HepG2 (cell line): ENCODE measurements around the gene FIZ1. TPM values are rescaled to one million over a fixed set of nuclear protein-coding genes. Genes with fewer than 3 reads are reported as not detected.

Source experiments
- CBFB ChIP-seq: sonication (generic); formaldehyde crosslinking; IDR thresholded peaks from 2 replicates; pipeline ENCODE4 v1.4.0; 2020; ENCODE audit warnings: missing genetic modification reagents
- DNMT1 ChIP-seq: sonication (generic); formaldehyde crosslinking; IDR thresholded peaks from 2 replicates; pipeline ENCODE4 v1.5.1; 2020; ENCODE audit warnings: mild to moderate bottlenecking, missing genetic modification reagents
- KDM6A ChIP-seq: IDR thresholded peaks from 2 replicates; pipeline ENCODE4 v1.6.1; 2016; ENCODE audit warnings: low read depth
- MTA3 ChIP-seq: sonication (generic); formaldehyde crosslinking; IDR thresholded peaks from 2 replicates; pipeline ENCODE4 v1.4.0; 2020; ENCODE audit warnings: missing genetic modification reagents
- ZFP41 ChIP-seq: sonication (generic); formaldehyde crosslinking; IDR thresholded peaks from 2 replicates; pipeline ENCODE4 v1.4.0; 2020; ENCODE audit warnings: mild to moderate bottlenecking, missing genetic modification reagents, borderline replicate concordance
- ZNF382 ChIP-seq: sonication (generic); formaldehyde crosslinking; IDR thresholded peaks from 2 replicates; pipeline ENCODE4 v1.5.0; 2020; ENCODE audit warnings: missing genetic modification reagents, mild to moderate bottlenecking, borderline replicate concordance
- ZNF790 ChIP-seq: sonication (generic); formaldehyde crosslinking; IDR thresholded peaks from 2 replicates; pipeline ENCODE4 v1.8.0; 2022; ENCODE audit warnings: missing genetic modification reagents, mild to moderate bottlenecking, borderline replicate concordance
- polyA plus RNA-seq, 8 experiments: library from polyadenylated mRNA; depleted of rRNA in 3 of 8; stranded (reverse) in 7 of 8; unstranded in 1 of 8; fragments of >200 nt; fragmentation: Illumina TruSeq in 4 of 8; extraction: Trizol in 4 of 8; gene quantifications; 2 replicates each; pipeline versions ENCODE4 v1.2.1 to v1.2.3, GENCODE V29; 2011 to 2016; ENCODE audit warnings: low read depth in 4 of 8, missing spikeins in 1 of 8, mixed read lengths in 1 of 8; ENCODE audit not compliant: insufficient read depth in 1 of 8
- total RNA-seq, 5 experiments: library from RNA; depleted of rRNA; stranded (reverse); fragments of >200 nt; fragmentation: Illumina TruSeq; extraction: Trizol; gene quantifications; 2 replicates each; pipeline ENCODE4 v1.2.3, GENCODE V29; 2016; ENCODE audit warnings: low read depth in 1 of 5
- TF ChIP-seq, protein P1 (sequence below), 2 experiments: sonication (generic) in 1 of 2; formaldehyde crosslinking in 1 of 2; IDR thresholded peaks; 2 replicates each; pipeline versions ENCODE4 v1.6.1 to v1.9.0; 2014 to 2022; ENCODE audit warnings: antibody characterized with exemption in 1 of 2, borderline replicate concordance in 1 of 2, inconsistent platforms in 1 of 2, low read depth in 1 of 2, missing genetic modification reagents in 1 of 2
- TF ChIP-seq, protein P2 (sequence below), 2 experiments: fragments of 450-650 bp in 1 of 2; sonication (generic) in 1 of 2; formaldehyde crosslinking in 1 of 2; IDR thresholded peaks; 2 replicates each; pipeline versions ENCODE4 v1.6.1 to v1.8.0; 2016 to 2022; ENCODE audit warnings: antibody characterized with exemption in 1 of 2, mild to moderate bottlenecking in 1 of 2, missing genetic modification reagents in 1 of 2
- TF ChIP-seq, protein P3 (sequence below): sonication (generic); formaldehyde crosslinking; IDR thresholded peaks from 2 replicates; pipeline ENCODE4 v1.4.0; 2020; ENCODE audit warnings: mild to moderate bottlenecking, missing genetic modification reagents
- TF ChIP-seq, protein P4 (sequence below): sonication (generic); formaldehyde crosslinking; IDR thresholded peaks from 2 replicates; pipeline ENCODE4 v1.5.0; 2020; ENCODE audit warnings: mild to moderate bottlenecking, missing genetic modification reagents

FIZ1 gene
- total and polyA plus RNA-seq, 2 of the 13 experiments (the other 11 are each of a cell fraction or from before 2014, with no cell fraction given), result 3.6 to 5.9 TPM

DNA sequence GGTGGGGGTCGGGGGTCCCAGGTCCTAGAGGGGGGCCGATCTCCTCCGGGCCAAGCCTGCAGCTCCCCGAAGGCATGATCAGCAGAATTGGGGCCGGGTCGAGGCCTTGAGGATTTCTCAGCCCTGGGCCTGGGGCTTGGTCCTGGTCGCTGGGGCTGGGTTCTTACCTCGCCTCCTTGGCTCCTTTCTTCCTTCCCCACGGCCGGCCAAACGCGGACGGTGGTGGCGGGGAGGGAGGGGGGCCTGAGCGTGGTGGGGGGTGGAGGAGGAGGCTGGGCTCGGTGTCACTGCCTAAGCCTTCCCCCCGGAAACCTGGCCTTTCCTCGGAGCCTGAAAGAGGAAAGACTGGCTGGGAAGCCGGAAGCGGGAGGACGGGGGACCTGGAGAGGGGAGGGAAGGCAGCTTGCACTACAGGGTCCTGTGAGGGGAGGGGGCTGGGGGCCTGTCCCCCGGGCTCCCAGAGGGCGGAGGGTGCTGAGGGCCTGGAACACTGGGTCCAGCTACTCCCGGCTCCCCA lies 18.6 kb downstream of the FIZ1 start, which contains the start of gene ZNF579 (continued):
- TF ChIP-seq, protein P1, sequence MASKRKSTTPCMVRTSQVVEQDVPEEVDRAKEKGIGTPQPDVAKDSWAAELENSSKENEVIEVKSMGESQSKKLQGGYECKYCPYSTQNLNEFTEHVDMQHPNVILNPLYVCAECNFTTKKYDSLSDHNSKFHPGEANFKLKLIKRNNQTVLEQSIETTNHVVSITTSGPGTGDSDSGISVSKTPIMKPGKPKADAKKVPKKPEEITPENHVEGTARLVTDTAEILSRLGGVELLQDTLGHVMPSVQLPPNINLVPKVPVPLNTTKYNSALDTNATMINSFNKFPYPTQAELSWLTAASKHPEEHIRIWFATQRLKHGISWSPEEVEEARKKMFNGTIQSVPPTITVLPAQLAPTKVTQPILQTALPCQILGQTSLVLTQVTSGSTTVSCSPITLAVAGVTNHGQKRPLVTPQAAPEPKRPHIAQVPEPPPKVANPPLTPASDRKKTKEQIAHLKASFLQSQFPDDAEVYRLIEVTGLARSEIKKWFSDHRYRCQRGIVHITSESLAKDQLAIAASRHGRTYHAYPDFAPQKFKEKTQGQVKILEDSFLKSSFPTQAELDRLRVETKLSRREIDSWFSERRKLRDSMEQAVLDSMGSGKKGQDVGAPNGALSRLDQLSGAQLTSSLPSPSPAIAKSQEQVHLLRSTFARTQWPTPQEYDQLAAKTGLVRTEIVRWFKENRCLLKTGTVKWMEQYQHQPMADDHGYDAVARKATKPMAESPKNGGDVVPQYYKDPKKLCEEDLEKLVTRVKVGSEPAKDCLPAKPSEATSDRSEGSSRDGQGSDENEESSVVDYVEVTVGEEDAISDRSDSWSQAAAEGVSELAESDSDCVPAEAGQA (IDR thresholded peaks at IDR 0.05; ENCODE audit: low read depth), result 0 out of 2 replicates have a peak, but pooled peaks have one; percentile 47
- TF ChIP-seq, protein P1 (CRISPR knock-in tag; IDR thresholded peaks at IDR 0.05; ENCODE audit: borderline replicate concordance), result no peak
- no peak for TF ChIP-seq ZFP41 (CRISPR knock-in tag)
- TF ChIP-seq, protein P2, sequence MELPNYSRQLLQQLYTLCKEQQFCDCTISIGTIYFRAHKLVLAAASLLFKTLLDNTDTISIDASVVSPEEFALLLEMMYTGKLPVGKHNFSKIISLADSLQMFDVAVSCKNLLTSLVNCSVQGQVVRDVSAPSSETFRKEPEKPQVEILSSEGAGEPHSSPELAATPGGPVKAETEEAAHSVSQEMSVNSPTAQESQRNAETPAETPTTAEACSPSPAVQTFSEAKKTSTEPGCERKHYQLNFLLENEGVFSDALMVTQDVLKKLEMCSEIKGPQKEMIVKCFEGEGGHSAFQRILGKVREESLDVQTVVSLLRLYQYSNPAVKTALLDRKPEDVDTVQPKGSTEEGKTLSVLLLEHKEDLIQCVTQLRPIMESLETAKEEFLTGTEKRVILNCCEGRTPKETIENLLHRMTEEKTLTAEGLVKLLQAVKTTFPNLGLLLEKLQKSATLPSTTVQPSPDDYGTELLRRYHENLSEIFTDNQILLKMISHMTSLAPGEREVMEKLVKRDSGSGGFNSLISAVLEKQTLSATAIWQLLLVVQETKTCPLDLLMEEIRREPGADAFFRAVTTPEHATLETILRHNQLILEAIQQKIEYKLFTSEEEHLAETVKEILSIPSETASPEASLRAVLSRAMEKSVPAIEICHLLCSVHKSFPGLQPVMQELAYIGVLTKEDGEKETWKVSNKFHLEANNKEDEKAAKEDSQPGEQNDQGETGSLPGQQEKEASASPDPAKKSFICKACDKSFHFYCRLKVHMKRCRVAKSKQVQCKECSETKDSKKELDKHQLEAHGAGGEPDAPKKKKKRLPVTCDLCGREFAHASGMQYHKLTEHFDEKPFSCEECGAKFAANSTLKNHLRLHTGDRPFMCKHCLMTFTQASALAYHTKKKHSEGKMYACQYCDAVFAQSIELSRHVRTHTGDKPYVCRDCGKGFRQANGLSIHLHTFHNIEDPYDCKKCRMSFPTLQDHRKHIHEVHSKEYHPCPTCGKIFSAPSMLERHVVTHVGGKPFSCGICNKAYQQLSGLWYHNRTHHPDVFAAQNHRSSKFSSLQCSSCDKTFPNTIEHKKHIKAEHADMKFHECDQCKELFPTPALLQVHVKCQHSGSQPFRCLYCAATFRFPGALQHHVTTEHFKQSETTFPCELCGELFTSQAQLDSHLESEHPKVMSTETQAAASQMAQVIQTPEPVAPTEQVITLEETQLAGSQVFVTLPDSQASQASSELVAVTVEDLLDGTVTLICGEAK (IDR thresholded peaks at IDR 0.05), result peak; percentile 69
- TF ChIP-seq, protein P2 (CRISPR knock-in tag; IDR thresholded peaks at IDR 0.05), result no peak
- TF ChIP-seq DNMT1 (CRISPR knock-in tag), result no peak
- TF ChIP-seq MTA3 (CRISPR knock-in tag), result no peak
- TF ChIP-seq ZNF382 (CRISPR knock-in tag), result no peak
- 0 out of 2 replicates have a peak, but pooled peaks have one; percentile 51 for TF ChIP-seq CBFB (CRISPR knock-in tag)
- TF ChIP-seq, protein P3, sequence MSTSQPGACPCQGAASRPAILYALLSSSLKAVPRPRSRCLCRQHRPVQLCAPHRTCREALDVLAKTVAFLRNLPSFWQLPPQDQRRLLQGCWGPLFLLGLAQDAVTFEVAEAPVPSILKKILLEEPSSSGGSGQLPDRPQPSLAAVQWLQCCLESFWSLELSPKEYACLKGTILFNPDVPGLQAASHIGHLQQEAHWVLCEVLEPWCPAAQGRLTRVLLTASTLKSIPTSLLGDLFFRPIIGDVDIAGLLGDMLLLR (CRISPR knock-in tag), result 0 out of 2 replicates have a peak, but pooled peaks have one; percentile 9
- no peak for TF ChIP-seq KDM6A
- no peak for TF ChIP-seq ZNF790
- TF ChIP-seq, protein P4, sequence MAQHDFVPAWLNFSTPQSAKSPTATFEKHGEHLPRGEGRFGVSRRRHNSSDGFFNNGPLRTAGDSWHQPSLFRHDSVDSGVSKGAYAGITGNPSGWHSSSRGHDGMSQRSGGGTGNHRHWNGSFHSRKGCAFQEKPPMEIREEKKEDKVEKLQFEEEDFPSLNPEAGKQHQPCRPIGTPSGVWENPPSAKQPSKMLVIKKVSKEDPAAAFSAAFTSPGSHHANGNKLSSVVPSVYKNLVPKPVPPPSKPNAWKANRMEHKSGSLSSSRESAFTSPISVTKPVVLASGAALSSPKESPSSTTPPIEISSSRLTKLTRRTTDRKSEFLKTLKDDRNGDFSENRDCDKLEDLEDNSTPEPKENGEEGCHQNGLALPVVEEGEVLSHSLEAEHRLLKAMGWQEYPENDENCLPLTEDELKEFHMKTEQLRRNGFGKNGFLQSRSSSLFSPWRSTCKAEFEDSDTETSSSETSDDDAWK (CRISPR knock-in tag), result no peak
